A549 (cell line): Measurements from ENCODE around the gene USP15. TPM values are rescaled to one million over a fixed set of nuclear protein-coding genes. Genes with fewer than 3 reads are reported as not detected.

ENCODE experiments used
- ATAC-seq, 2 experiments: fragments of 200-7000 bp in 1 of 2; fragments of >200 bp in 1 of 2; cut with Nextera tagmentation in 1 of 2; cut with Tn5 transposase in 1 of 2; 3 replicates each; pipeline versions ENCODE4 v1.8.0 to v1.9.1; 2018 to 2020; ENCODE audit warnings: mild to moderate bottlenecking in 1 of 2, moderate library complexity in 1 of 2
- CTCF ChIA-PET: fragments of 300-600 bp; sonication (Branson Sonifier 250); formaldehyde crosslinking; extraction: SDS; loops from one replicate; lab custom pipeline; 2021; ENCODE audit warnings: antibody characterized with exemption, inconsistent platforms; lab: Yijun Ruan, JAX
- POLR2A ChIA-PET: fragments of 350-600 bp; formaldehyde crosslinking; extraction: SDS; loops from one replicate; lab custom pipeline; 2021; ENCODE audit warnings: antibody characterized with exemption, inconsistent platforms; lab: Yijun Ruan, JAX
- DNase-seq, 2 experiments: peaks; one replicate each; pipeline versions ENCODE4 v3.0.0 to v3.0.0-alpha.2; 2011 to 2016; ENCODE audit warnings: low read depth in 1 of 2, low spot score in 1 of 2
- FAIRE-seq: peaks from 2 replicates; lab custom pipeline; 2011; peaks lifted over from hg19 to GRCh38; lab: Jason Lieb, UNC
- H3K27ac ChIP-seq, 2 experiments: fragments of >200 bp; sonication (Bioruptor Twin); formaldehyde crosslinking; 3 replicates each; pipeline ENCODE4 v1.5.1; 2016 to 2017
- H3K4me1 ChIP-seq: fragments of >200 bp; sonication (Bioruptor Twin); formaldehyde crosslinking; 3 replicates; pipeline ENCODE4 v1.6.1; 2016
- H3K4me2 ChIP-seq: fragments of >200 bp; sonication (Bioruptor Twin); formaldehyde crosslinking; 3 replicates; pipeline ENCODE4 v1.6.1; 2016
- H3K4me3 ChIP-seq: fragments of >200 bp; sonication (Bioruptor Twin); formaldehyde crosslinking; 3 replicates; pipeline ENCODE4 v1.5.1; 2016
- H3K9me3 ChIP-seq: fragments of >200 bp; sonication (Bioruptor Twin); formaldehyde crosslinking; 3 replicates; pipeline ENCODE4 v1.6.1; 2016
- ATOH8 ChIP-seq: fragments of 250-450 bp; sonication (Bioruptor Pico); IDR thresholded peaks from 2 replicates; pipeline ENCODE4 v1.5.0; 2020; ENCODE audit warnings: low read depth, mild to moderate bottlenecking, moderate library complexity
- BCL3 ChIP-seq: fragments of >200 bp; sonication (Bioruptor Twin); formaldehyde crosslinking; IDR thresholded peaks from 3 replicates; pipeline ENCODE4 v1.6.1; 2016
- EHMT2 ChIP-seq: fragments of 200-600 bp; sonication (generic); IDR thresholded peaks from 2 replicates; pipeline ENCODE4 v1.6.1; 2016; ENCODE audit warnings: antibody characterized with exemption, low read depth, mild to moderate bottlenecking, moderate library complexity
- FOSL2 ChIP-seq, 2 experiments: fragments of 450-650 bp in 1 of 2; fragments of >200 bp in 1 of 2; sonication (Bioruptor Twin) in 1 of 2; formaldehyde crosslinking; IDR thresholded peaks; 2 replicates each; pipeline versions ENCODE4 v1.5.0 to v1.6.1; 2016 to 2020; ENCODE audit warnings: mild to moderate bottlenecking in 1 of 2, moderate library complexity in 1 of 2
- FOXS1 ChIP-seq: fragments of 250-450 bp; sonication (Bioruptor Pico); IDR thresholded peaks from 2 replicates; pipeline ENCODE4 v1.5.0; 2020; ENCODE audit warnings: mild to moderate bottlenecking, moderate library complexity
- MAFK ChIP-seq: fragments of 450-650 bp; IDR thresholded peaks from 2 replicates; pipeline ENCODE4 v1.6.1; 2014; ENCODE audit not compliant: partially characterized antibody
- PBX3 ChIP-seq: IDR thresholded peaks from 2 replicates; pipeline ENCODE4 v1.6.1; 2012
- RAD21 ChIP-seq, 2 experiments: fragments of >200 bp in 1 of 2; sonication (Bioruptor Twin) in 1 of 2; formaldehyde crosslinking in 1 of 2; IDR thresholded peaks in 1 of 2; conservative IDR thresholded peaks in 1 of 2; 2 replicates in 1 of 2; 3 replicates in 1 of 2; pipeline ENCODE4 v1.6.1; 2012 to 2018; ENCODE audit warnings: inconsistent platforms in 1 of 2
- SMC3 ChIP-seq: fragments of >200 bp; sonication (Bioruptor Twin); formaldehyde crosslinking; IDR thresholded peaks from 3 replicates; pipeline ENCODE4 v1.6.1; 2018; ENCODE audit warnings: inconsistent platforms
- ZSCAN20 ChIP-seq: fragments of 250-450 bp; sonication (Bioruptor Pico); IDR thresholded peaks from 2 replicates; pipeline ENCODE4 v1.8.0; 2022; ENCODE audit warnings: mild to moderate bottlenecking, moderate library complexity
- WGBS: methylation state at CpG from one replicate; pipeline ENCODE4 v1.1.6; 2017; ENCODE audit errors: missing lambda C conversion rate; 5-methylcytosine and 5-hydroxymethylcytosine counted together
- polyA plus RNA-seq, 4 experiments: library from polyadenylated mRNA; depleted of rRNA in 3 of 4; stranded (reverse); fragments of >200 nt; fragmentation: RNase III in 1 of 4; extraction: RNeasy Plus Mini Kit Qiagen cat#74134 plus additional on column Dnase treatment in 1 of 4; gene quantifications; 2 replicates in 3 of 4; 3 replicates in 1 of 4; pipeline ENCODE4 v1.2.3, GENCODE V29; 2011 to 2017

USP15 gene
- polyA plus RNA-seq, 2 of the 4 experiments (the other 2 are of a cell fraction) = 30.4 to 67.6 TPM

- Histone ChIP-seq H3K4me1 (0 out of 3 replicates have a peak, but pooled peaks cover 4% of the 10 kb centered on the region), H3K4me2 (no peak overlapping the region), H3K9me3 (no peaks in the 10 kb centered on the region), H3K4me3 (no peak overlapping the region), H3K27ac (no peak overlapping the region)
- CTCF ChIA-PET = interaction anchor here (1.0 kb wide), 1 partner anchor 62 kb away, joined by 3 read pairs; a partner anchor contains a TSS
- TF ChIP-seq FOXS1 (CRISPR knock-in tag) (no peak), MAFK (peak; percentile 57)
- FAIRE-seq (no peak), ATAC-seq (no peak), DNase-seq (no peak)
- POLR2A ChIA-PET = no interaction called here
- WGBS = 81% methylated on average over 3 of the region's 3 CpGs
Observed at GRCh38 chr12:62254967-62255366, 5.2 kb upstream of the USP15 start.

GRCh38 chr12:62256408-62257096, 3.7 kb upstream of the USP15 start:
- CTCF ChIA-PET = no interaction called here
- WGBS = 58% methylated on average over 8 of the region's 8 CpGs

DNA sequence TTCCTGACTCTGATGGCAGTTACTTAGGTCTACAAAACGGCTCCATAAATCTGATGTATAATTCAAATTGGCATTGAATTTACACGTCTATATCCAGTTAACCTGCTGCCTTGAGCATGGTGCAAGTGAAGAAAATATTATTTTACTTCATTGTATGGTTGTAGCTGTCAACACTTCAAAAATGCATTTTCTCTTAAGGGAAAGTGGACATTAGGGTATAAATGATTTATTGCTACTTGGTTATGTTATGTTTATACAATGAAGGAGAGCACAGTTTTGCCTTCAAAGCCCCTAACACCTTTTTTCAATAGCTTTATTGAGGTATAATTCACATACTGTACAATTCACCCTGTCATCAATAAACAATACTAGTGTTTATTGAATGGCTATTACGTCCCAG, 2.0 kb upstream of the USP15 start:
- POLR2A ChIA-PET = no interaction called here
- DNase-seq (no peak), ATAC-seq (no peak), FAIRE-seq (no peak)
- no peak for TF ChIP-seq EHMT2
- Histone ChIP-seq H3K4me3 (no peak overlapping the region), H3K4me2 (no peak overlapping the region), H3K27ac (no peak overlapping the region), H3K4me1 (peaks cover 20% of the 10 kb centered on the region; the same call in 2 of the 3 replicates), H3K9me3 (no peaks in the 10 kb centered on the region)
- 82% methylated on average over 3 of the region's 3 CpGs for WGBS
- CTCF ChIA-PET = no interaction called here

More at GRCh38 chr12:62256408-62257096, 3.7 kb upstream of the USP15 start:
- DNase-seq (no peak), FAIRE-seq (no peak), ATAC-seq (no peak)
- POLR2A ChIA-PET = no interaction called here
- H3K4me1 ChIP-seq = peaks cover 6% of the 10 kb centered on the region; the same call in 1 of the 3 replicates
- H3K4me2 ChIP-seq = no peak overlapping the region
- H3K27ac ChIP-seq = no peak overlapping the region
- TF ChIP-seq MAFK (no peak), ZSCAN20 (no peak), SMC3 (no peak), FOXS1 (CRISPR knock-in tag) (no peak)
- no peaks in the 10 kb centered on the region for H3K9me3 ChIP-seq
- H3K4me3 ChIP-seq = no peak overlapping the region

DNA sequence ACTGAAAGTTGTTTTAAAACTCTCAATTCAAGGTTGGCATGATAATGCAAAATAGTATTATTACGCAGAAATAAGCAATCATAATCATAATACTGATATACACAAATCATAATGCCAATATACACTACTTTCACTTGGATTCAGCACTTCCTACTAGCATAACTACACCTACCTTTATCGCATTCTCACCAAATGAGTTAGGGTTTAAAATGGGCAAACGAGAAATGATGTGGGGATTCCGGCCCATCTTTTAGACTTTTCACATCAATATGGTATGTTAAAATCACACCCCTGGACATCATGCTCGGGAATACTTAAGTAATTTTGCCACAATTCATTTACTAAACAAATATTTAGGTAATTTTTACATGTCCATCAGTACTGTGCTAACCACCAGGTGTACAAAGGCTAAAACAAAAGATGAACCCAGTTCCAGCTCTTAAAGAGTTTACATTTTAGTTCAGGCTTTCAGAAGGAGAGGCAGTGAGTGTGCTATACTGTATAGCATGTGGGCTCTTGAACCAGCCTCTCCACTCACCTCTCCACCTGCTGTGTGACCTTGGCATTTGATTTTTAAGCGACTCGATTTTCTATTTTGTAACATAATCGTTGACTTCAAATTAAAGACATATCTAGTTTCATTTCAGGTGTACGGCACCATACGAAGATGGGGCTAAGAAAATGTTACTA, 1.1 kb upstream of the USP15 start:
- H3K9me3 ChIP-seq = no peaks in the 10 kb centered on the region
- DNase-seq (peak; percentile 8 to 21), ATAC-seq (peak; percentile 12 to 36), FAIRE-seq (no peak)
- POLR2A ChIA-PET = interaction anchor here (1.2 to 1.4 kb wide), 3 partner anchors 58 to 177 kb away, joined by 3 to 7 read pairs (median 3); no protein-coding TSS in a partner anchor
- H3K4me1 ChIP-seq = peaks cover 23% of the 10 kb centered on the region; the same call in 2 of the 3 replicates
- TF ChIP-seq PBX3 = no peak
- TF ChIP-seq RAD21 (conservative IDR thresholded peaks at IDR 0.05 in 1 of 2, IDR thresholded peaks at IDR 0.05 in 1 of 2) = no peak
- TF ChIP-seq BCL3 = no peak
- no peak for TF ChIP-seq FOSL2 (IDR thresholded peaks at IDR 0.05)
- TF ChIP-seq FOSL2 (CRISPR knock-in tag; IDR thresholded peaks at IDR 0.05) = no peak
- TF ChIP-seq ATOH8 (CRISPR knock-in tag) = no peak
- peak overlapping the region; percentile 74 for H3K4me3 ChIP-seq
- H3K4me2 ChIP-seq = peak overlapping the region; percentile 75
- CTCF ChIA-PET = interaction anchor here (0.7 to 1.8 kb wide), 8 partner anchors 8 to 177 kb away, joined by 3 to 10 read pairs (median 5); no protein-coding TSS in a partner anchor
- WGBS = 42% methylated on average over 10 of the region's 10 CpGs
- H3K27ac ChIP-seq = peak overlapping the region; percentile 90 to 93
